Coronary artery (tissue), 2 donors: ENCODE measurements around the gene LCE7A.

Experiments used
- DNase-seq: peaks from one replicate; pipeline ENCODE4 v3.0.0-alpha.2; 2017; ENCODE audit warnings: low spot score
- H3K27ac ChIP-seq, 2 donors: fragments of 200-600 bp; sonication (generic); one replicate each; pipeline ENCODE4 v1.5.1; 2016 to 2019
- H3K4me3 ChIP-seq: fragments of 200-600 bp; sonication (generic); 2 replicates; pipeline ENCODE4 v1.5.1; 2016; ENCODE audit warnings: mild to moderate bottlenecking, moderate library complexity
- CTCF ChIP-seq: fragments of 200-600 bp; sonication (generic); IDR thresholded peaks from one replicate; pipeline ENCODE4 v1.5.1; 2019; ENCODE audit warnings: antibody characterized with exemption

LCE7A gene

GRCh38 chr1:152866321-152866720 is 6.5 kb downstream of the LCE7A start:
- no peak for DNase-seq
- TF ChIP-seq CTCF, result no peak

DNA sequence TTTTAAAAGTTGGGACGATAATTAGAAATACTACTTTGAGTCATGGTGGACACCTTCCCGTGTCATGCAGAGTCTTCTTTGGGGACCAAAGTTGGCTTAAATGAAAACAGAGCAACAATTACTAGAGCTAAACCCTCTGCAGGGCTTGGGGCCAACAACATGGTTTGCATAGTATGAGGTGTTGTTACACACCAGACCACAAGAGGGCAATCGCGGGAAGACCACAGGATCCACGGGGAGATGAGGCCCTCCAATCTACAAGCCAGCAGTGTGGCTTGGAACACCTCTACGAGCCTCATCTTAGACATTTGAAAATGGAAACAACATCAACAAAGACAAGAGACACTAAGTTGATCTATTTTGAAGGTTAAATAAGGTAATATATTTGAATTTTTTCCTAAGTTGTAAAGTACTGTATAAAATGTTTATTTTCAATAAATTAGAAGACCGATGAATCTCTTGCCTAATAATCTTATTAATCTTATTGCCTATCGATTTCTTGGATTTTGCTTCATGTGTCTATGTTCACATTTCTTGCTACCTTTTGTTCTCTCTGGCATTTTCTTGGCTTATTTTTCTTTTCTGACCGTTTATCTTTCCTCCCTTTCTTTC is 10.1 kb downstream of the LCE7A start:
- Histone ChIP-seq H3K4me3 (no peak overlapping the region), H3K27ac (no peak overlapping the region)
- DNase-seq, result no peak
- TF ChIP-seq CTCF, result peak; percentile 45

More at GRCh38 chr1:152866321-152866720, 6.5 kb downstream of the LCE7A start:
- Histone ChIP-seq H3K4me3 (no peak overlapping the region), H3K27ac (no peak overlapping the region)

DNA sequence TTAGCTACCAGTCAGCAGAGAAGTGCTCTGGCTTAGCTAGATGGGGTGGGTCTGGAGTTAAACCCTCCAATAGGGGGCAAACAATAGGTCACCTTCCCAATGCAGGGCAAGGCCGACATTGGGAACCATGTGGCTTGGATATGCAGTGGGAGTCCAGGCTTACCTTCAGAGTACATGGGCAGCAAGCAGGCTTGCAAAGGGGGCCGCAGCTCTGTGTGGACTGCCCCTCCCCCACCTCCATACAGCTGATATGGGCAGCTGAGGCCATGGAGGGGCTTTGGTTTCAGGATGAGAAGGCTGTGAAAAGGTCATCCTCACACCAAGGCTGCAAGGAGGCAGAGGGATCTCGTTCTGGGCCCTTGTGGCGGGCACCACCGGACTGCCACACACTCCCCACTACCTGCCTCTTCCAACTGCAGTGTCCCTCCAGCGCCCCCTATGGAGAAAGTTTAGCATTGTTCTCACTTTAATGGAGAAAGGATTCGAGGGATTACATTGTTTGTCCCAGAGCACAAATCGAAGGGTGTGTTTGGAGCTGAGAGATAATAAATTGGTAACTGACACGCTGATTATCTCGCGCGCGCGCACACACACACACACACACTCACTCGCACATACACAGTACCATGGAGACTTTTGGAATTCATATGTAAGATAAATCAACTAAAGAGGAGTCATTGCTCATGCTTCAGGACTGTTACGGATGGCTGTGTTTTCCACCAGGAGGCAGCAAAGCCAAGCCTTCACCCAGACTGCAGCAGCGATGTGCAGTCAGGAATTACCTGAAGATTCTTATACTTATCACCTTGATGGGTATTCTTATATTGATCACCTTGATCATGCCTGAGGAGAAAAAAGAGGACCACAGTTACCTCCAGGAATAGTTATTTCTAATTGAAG is 11.3 kb downstream of the LCE7A start:
- no peak for DNase-seq
- H3K4me3 ChIP-seq, result no peak overlapping the region

DNA sequence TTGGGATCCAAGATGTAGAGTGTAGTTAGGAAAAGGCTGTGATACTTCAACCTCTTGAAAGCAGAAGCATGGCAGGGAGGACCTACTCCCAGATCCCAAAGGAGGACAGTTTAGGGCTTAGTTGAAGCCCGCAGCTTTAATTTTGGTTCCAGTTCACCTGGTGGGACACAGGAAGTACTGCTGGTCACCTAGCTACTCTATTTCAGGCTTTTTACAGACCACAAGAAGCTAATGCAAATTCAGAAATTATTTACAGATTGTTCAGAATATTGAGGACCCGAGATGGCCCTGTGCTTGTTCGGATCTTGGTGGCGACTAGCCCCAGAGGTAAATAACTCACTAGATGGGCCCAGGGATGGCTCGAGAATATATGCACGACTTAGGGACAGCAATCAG is 11.9 kb downstream of the LCE7A start:
- no peak for DNase-seq
- H3K27ac ChIP-seq, result no peak overlapping the region
- H3K4me3 ChIP-seq, result no peak overlapping the region
- no peak for TF ChIP-seq CTCF

More for the DNA sequence above, 11.3 kb downstream of the LCE7A start:
- no peak for TF ChIP-seq CTCF
- H3K27ac ChIP-seq, result no peak overlapping the region

GRCh38 chr1:152873495-152873894 is 13.7 kb downstream of the LCE7A start:
- no peak overlapping the region for H3K27ac ChIP-seq
- H3K4me3 ChIP-seq, result no peak overlapping the region
- TF ChIP-seq CTCF, result no peak
- DNase-seq, result no peak

- H3K4me3 ChIP-seq, result no peak overlapping the region
- TF ChIP-seq CTCF, result no peak
- DNase-seq, result no peak
- no peak overlapping the region for H3K27ac ChIP-seq
Measured at GRCh38 chr1:152876827-152877226, 17.0 kb downstream of the LCE7A start.

DNA sequence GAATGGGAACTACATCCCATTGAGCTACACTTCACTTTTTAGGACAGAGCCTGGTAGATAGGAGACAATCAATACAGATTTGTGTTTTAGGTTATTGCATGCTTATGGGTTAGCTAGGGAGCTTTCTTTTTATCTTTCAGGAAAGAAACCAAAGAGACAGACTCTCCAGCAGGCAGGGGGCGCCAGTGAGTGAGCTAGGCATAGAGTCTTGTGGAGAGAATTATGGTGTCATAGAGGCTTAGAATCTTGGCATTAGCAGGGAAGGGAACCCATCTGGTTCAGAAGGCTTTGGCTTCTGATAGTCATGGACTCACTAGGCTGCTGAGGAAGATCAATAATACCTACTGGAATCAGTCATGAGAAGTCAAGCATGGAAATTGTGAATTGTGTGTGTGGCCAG is 18.2 kb downstream of the LCE7A start, which contains the start of gene SMCP:
SMCP (plus strand) TSS at position 281 of the 400 bp plus-strand sequence. CDS start 6,101 bp downstream, outside the sequence.
- Histone ChIP-seq H3K27ac (no peak within 1 kb of the TSS), H3K4me3 (no peak within 1 kb of the TSS)
- no peak for DNase-seq
- no peak for TF ChIP-seq CTCF
